Activated CD4-positive, alpha-beta memory T cell treated with anti-CD3 and anti-CD28 coated beads for 36 hours (primary cell): ENCODE data around the gene RND2. TPM values are rescaled to one million over a fixed set of nuclear protein-coding genes. Genes with fewer than 3 reads are reported as not detected.
A peak's percentile ranks its signal among the peaks of the same experiment; 100 is the strongest.

Experiments used
- CTCF ChIA-PET: fragments of 350-600 bp; sonication (Branson Sonifier 250); formaldehyde crosslinking; loops from one replicate; lab custom pipeline; 2021; ENCODE audit warnings: antibody characterized with exemption, inconsistent platforms; lab: Charles Lee
- POLR2A ChIA-PET: fragments of 350-600 bp; sonication (Branson Sonifier 250); formaldehyde crosslinking; loops from one replicate; lab custom pipeline; 2021; ENCODE audit warnings: antibody characterized with exemption; lab: Charles Lee
- DNase-seq: peaks from one replicate; pipeline ENCODE4 v3.0.0-alpha.2; 2020
- H3K27ac Mint-ChIP-seq: one replicate; pipeline ENCODE4 v1.8.0; 2021; ENCODE audit warnings: mixed read lengths
- H3K27me3 Mint-ChIP-seq: one replicate; pipeline ENCODE4 v1.8.0; 2021; ENCODE audit warnings: mixed read lengths
- H3K36me3 Mint-ChIP-seq: one replicate; pipeline ENCODE4 v1.8.0; 2021; ENCODE audit warnings: mixed read lengths
- H3K4me1 Mint-ChIP-seq: one replicate; pipeline ENCODE4 v1.8.0; 2021; ENCODE audit warnings: low read depth, mixed read lengths
- H3K4me3 Mint-ChIP-seq: one replicate; pipeline ENCODE4 v1.8.0; 2021; ENCODE audit warnings: mild to moderate bottlenecking, mixed read lengths
- H3K9me3 Mint-ChIP-seq: one replicate; pipeline ENCODE4 v1.8.0; 2021; ENCODE audit warnings: mixed read lengths
- intact Hi-C: fragments of 100-400 bp; cut with micrococcal nuclease; formaldehyde crosslinking; loops from one replicate; pipeline ENCODE4 v1.15.1; 2023
- total RNA-seq, 2 experiments: library from RNA; stranded (reverse); gene quantifications; one replicate each; pipeline ENCODE4 v1.2.3, GENCODE V29; 2021

RND2 gene
- total RNA-seq, 2 experiments from 2014 or later: 0.07 TPM; not detected in 1

- Mint-ChIP-seq H3K9me3 (no peaks in the 10 kb centered on the region), H3K27me3 (no peaks in the 10 kb centered on the region), H3K27ac (no peak overlapping the region), H3K4me3 (no peak overlapping the region), H3K4me1 (peaks cover 23% of the 10 kb centered on the region), H3K36me3 (peaks cover 4% of the 10 kb centered on the region)
- CTCF ChIA-PET: interaction anchor here (1.0 kb wide), 1 partner anchor 12 kb away, joined by 5 read pairs; the partner anchor contains the start of gene IFI35
- DNase-seq: no peak
- intact Hi-C loops: no loop called here
- POLR2A ChIA-PET: interaction anchor here (1.6 kb wide), 1 partner anchor 21 kb away, joined by 7 read pairs; the partner anchor contains the start of gene RPL27
Observed at GRCh38 chr17:43018932-43019331, 6.1 kb upstream of the RND2 start.

DNA sequence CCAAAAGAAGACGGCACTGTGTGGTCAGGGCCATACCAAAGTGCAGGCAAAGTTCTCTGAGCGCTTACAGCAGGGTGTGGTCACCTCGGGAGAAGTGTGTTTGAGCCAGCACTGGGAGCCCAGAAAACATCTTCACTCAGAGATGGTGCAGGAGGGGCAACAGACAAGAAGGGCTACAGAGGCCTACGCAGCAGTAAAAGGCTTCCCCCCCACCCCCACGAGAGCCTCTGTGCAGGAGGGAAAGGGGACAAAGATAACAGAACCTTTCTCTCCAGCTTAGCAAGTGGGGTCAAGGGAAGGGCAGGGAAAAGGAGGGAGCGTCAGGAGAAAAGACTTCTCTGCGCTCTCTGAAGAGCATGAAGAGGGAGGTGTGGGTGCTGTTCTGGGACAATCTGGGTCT lies 5.6 kb upstream of the RND2 start:
- Mint-ChIP-seq H3K27me3 (no peaks in the 10 kb centered on the region), H3K9me3 (no peaks in the 10 kb centered on the region), H3K36me3 (peaks cover under 1% of the 10 kb centered on the region), H3K27ac (no peak overlapping the region), H3K4me1 (peaks cover 26% of the 10 kb centered on the region), H3K4me3 (no peak overlapping the region)
- ChIA-PET CTCF (interaction anchor here (1.0 kb wide), 1 partner anchor 13 kb away, joined by 5 read pairs; the partner anchor contains the start of gene IFI35), POLR2A (interaction anchor here (1.6 kb wide), 1 partner anchor 21 kb away, joined by 7 read pairs; the partner anchor contains the start of gene RPL27)
- intact Hi-C loops: no loop called here
- DNase-seq: no peak

- ChIA-PET POLR2A (interaction anchor here (0.7 to 1.6 kb wide), 2 partner anchors 22 to 76 kb away, joined by 4 to 7 read pairs; partner anchors contain the start of gene RPL27), CTCF (no interaction called here)
- H3K27ac Mint-ChIP-seq: no peak overlapping the region
- H3K36me3 Mint-ChIP-seq: no peaks in the 10 kb centered on the region
- peaks cover 31% of the 10 kb centered on the region for H3K4me1 Mint-ChIP-seq
- intact Hi-C loops: loop anchor here (2.0 to 10.0 kb wide), 3 partner anchors 13 to 192 kb away; partner anchors contain the start of genes BRCA1, IFI35 and TMEM106A
- H3K9me3 Mint-ChIP-seq: no peaks in the 10 kb centered on the region
- DNase-seq: no peak
- no peaks in the 10 kb centered on the region for H3K27me3 Mint-ChIP-seq
- peak overlapping the region; percentile 87 for H3K4me3 Mint-ChIP-seq
Observed at GRCh38 chr17:43020030-43020621, 4.9 kb upstream of the RND2 start.

DNA sequence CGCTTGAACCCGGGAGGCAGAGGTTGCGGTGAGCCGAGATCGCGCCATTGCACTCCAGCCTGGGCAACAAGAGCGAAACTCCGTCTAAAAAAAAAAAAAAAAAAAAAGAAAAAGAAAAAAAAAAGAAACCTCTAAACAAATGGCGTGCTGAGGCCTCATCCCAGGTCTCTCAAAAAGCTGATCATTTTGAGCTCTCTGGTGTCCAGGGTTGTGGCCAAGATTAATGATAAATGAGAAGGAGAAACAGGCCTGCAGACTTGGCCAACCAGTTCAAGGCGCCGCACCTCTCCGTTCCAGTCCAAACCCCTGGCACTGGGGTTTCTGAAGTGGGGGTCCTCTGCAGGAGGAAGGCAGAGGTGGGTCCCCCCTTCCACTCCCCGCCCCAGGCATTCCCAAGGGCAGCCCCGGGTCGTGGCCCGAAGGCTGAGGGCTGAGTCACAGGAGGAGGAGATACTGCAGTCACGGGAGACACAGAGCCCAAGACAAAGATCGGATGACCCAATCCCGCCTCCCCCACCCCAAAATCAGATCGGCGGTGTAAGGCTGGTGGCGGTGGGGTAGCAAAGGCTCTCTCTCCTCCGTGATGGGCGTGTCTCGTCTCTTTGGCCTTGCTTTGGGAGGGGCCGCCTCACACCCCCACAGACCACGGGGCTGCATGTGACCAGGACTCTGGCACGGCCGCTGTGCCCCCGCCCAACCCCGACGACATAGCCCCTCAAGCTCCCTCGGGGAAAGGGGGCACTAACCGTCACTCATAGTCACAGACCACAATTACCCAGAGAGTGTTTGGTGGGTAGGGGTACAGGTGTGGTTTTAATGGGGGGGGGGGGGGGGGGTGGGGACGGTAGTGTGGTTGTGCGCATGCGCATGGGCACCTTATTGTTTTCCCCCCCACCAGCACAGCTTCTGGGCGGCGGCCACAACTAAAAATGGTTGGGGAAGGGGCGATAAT lies 4.0 kb upstream of the RND2 start:
- intact Hi-C loops: loop anchor here (2.0 to 10.0 kb wide), 3 partner anchors 14 to 191 kb away; partner anchors contain the start of genes BRCA1, IFI35 and TMEM106A
- POLR2A ChIA-PET: interaction anchor here (0.7 to 2.1 kb wide), 4 partner anchors 23 to 295 kb away, joined by 3 to 8 read pairs (median 4); partner anchors contain the start of genes RPL27 and TMEM106A
- no peaks in the 10 kb centered on the region for H3K27me3 Mint-ChIP-seq
- CTCF ChIA-PET: interaction anchor here (1.0 kb wide), 1 partner anchor 23 kb away, joined by 6 read pairs; the partner anchor contains the start of gene RPL27
- peak; percentile 46 for DNase-seq
- H3K36me3 Mint-ChIP-seq: no peaks in the 10 kb centered on the region
- peaks cover 31% of the 10 kb centered on the region for H3K4me1 Mint-ChIP-seq
- peak overlapping the region; percentile 28 for H3K27ac Mint-ChIP-seq
- peak overlapping the region; percentile 87 for H3K4me3 Mint-ChIP-seq
- no peaks in the 10 kb centered on the region for H3K9me3 Mint-ChIP-seq

- CTCF ChIA-PET: interaction anchor here (0.6 to 1.0 kb wide), 4 partner anchors 24 to 923 kb away, joined by 3 to 6 read pairs (median 4); partner anchors contain the start of gene RPL27
- Mint-ChIP-seq H3K27me3 (no peaks in the 10 kb centered on the region), H3K9me3 (no peaks in the 10 kb centered on the region), H3K36me3 (no peaks in the 10 kb centered on the region), H3K4me1 (peaks cover 31% of the 10 kb centered on the region), H3K4me3 (peak within 1 kb of the TSS; percentile 87), H3K27ac (peak within 1 kb of the TSS; percentile 58)
- POLR2A ChIA-PET: interaction anchor here (0.7 to 2.1 kb wide), 4 partner anchors 24 to 340 kb away, joined by 3 to 8 read pairs (median 4); partner anchors contain the start of genes RPL27 and TMEM106A
- DNase-seq: peak; percentile 71
- intact Hi-C loops: loop anchor here (2.0 to 10.0 kb wide), 3 partner anchors 15 to 190 kb away; partner anchors contain the start of genes BRCA1, IFI35 and TMEM106A
Observed at GRCh38 chr17:43021741-43022512, 3.1 kb upstream of the RND2 start, which contains the start of gene VAT1. VAT1 (minus strand) TSS chr17:43022385; CDS start chr17:43022322, 63 bp downstream.

- Mint-ChIP-seq H3K27ac (peak overlapping the region; percentile 18), H3K4me3 (peak overlapping the region; percentile 43), H3K4me1 (peaks cover 15% of the 10 kb centered on the region), H3K27me3 (no peaks in the 10 kb centered on the region), H3K9me3 (no peaks in the 10 kb centered on the region), H3K36me3 (no peaks in the 10 kb centered on the region)
- DNase-seq: no peak
- intact Hi-C loops: loop anchor here (2.0 to 10.0 kb wide), 2 partner anchors 100 to 146 kb away; partner anchors contain the start of genes BRCA1 and NBR1
- CTCF ChIA-PET: interaction anchor here (0.9 to 1.5 kb wide), 2 partner anchors 27 to 102 kb away, joined by 3 to 8 read pairs; partner anchors contain the start of gene RPL27
- POLR2A ChIA-PET: interaction anchor here (1.2 to 1.4 kb wide), 2 partner anchors 27 to 290 kb away, joined by 6 to 13 read pairs; partner anchors contain the start of gene RPL27
Observed at GRCh38 chr17:43025290-43025657, 243 bp downstream of the RND2 start.

DNA sequence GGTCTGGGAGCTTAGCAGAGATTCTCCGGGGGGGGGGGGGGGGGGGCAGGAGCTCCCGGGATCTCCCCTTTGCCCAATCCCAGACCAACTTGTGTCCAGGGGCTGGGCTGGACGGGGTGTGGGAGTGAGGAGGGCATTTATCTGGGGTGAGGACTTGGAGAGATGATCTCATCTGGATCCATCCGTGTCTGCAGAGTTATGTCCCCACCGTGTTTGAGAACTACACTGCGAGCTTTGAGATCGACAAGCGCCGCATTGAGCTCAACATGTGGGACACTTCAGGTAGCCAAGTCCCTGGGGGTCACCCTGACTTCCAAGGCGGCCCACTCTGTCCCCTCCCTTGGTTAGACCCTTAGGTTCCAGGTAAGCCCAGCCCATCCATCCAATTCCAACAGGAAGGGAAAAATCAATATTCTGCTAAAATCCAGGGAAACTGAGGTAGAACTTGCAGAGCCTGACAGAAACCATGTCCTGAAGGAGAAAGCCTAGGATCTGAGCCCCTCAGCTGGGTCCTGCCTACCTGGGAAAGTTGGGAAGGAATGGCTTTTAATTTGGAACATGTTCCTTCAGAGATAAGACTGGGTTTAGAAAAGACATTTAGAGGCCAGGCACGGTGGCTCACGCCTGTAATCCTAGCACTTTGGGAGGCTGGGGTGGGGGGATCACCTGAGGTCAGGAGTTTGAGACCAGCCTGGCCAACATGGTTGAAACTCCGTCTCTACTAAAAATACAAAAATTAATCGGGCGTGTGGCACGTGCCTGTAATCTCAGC lies 921 bp downstream of the RND2 start:
- ChIA-PET CTCF (no interaction called here), POLR2A (interaction anchor here (1.2 kb wide), 1 partner anchor 289 kb away, joined by 6 read pairs; no protein-coding TSS in a partner anchor)
- H3K27ac Mint-ChIP-seq: no peak overlapping the region
- peaks cover 13% of the 10 kb centered on the region for H3K4me1 Mint-ChIP-seq
- no peak for DNase-seq
- no peaks in the 10 kb centered on the region for H3K27me3 Mint-ChIP-seq
- H3K9me3 Mint-ChIP-seq: no peaks in the 10 kb centered on the region
- no peaks in the 10 kb centered on the region for H3K36me3 Mint-ChIP-seq
- H3K4me3 Mint-ChIP-seq: no peak overlapping the region
- intact Hi-C loops: loop anchor here (2.0 to 10.0 kb wide), 2 partner anchors 99 to 145 kb away; partner anchors contain the start of genes BRCA1 and NBR1

- no peak for DNase-seq
- Mint-ChIP-seq H3K27me3 (no peaks in the 10 kb centered on the region), H3K4me1 (peaks cover 9% of the 10 kb centered on the region), H3K9me3 (no peaks in the 10 kb centered on the region), H3K27ac (no peak overlapping the region), H3K36me3 (no peaks in the 10 kb centered on the region), H3K4me3 (no peak overlapping the region)
- CTCF ChIA-PET: no interaction called here
- intact Hi-C loops: loop anchor here (10.0 kb wide), 1 partner anchor 98 kb away; the partner anchor contains the start of gene BRCA1
- POLR2A ChIA-PET: interaction anchor here (0.9 to 1.2 kb wide), 2 partner anchors 9 to 289 kb away, joined by 3 to 6 read pairs; no protein-coding TSS in a partner anchor
Observed at GRCh38 chr17:43026595-43026994, 1.6 kb downstream of the RND2 start.

- Mint-ChIP-seq H3K27me3 (no peaks in the 10 kb centered on the region), H3K27ac (no peak overlapping the region), H3K4me3 (no peak overlapping the region), H3K9me3 (no peaks in the 10 kb centered on the region), H3K36me3 (no peaks in the 10 kb centered on the region), H3K4me1 (peaks cover 8% of the 10 kb centered on the region)
- ChIA-PET CTCF (no interaction called here), POLR2A (interaction anchor here (0.9 kb wide), 1 partner anchor 10 kb away, joined by 3 read pairs; no protein-coding TSS in a partner anchor)
- intact Hi-C loops: loop anchor here (10.0 kb wide), 1 partner anchor 97 kb away; the partner anchor contains the start of gene BRCA1
- no peak for DNase-seq
Observed at GRCh38 chr17:43027091-43028032, 2.3 kb downstream of the RND2 start.
